Right ventricle myocardium inferior (tissue), 1 donor: ENCODE measurements around the gene SIDT2. TPM values are rescaled to one million over a fixed set of nuclear protein-coding genes. Genes with fewer than 3 reads are reported as not detected.

Experiments
- ATAC-seq: fragments of 200-7000 bp; cut with Tn5 transposase; one replicate; pipeline ENCODE4 v1.9.1; 2020; ENCODE audit warnings: mild to moderate bottlenecking, moderate library complexity
- DNase-seq: peaks from one replicate; pipeline ENCODE4 v3.0.0; 2021; ENCODE audit errors: missing footprints
- intact Hi-C: fragments of 100-400 bp; cut with DNase I; formaldehyde crosslinking; loops from one replicate; pipeline ENCODE4 v1.11.0; 2022
- total RNA-seq: library from RNA; stranded (reverse); fragmentation: NEBNext Ultra II Directional; extraction: Animal tissue kit (Norgen Biotek cat#: 25700); gene quantifications from one replicate; pipeline ENCODE4 v1.2.1, GENCODE V29; 2021
- donor health status: DM: no; HTN: yes; CAD: no; lungs with severe emphysema.

Gene SIDT2
- total RNA-seq, 1 donor from 2014 or later, result 26.1 TPM

DNA sequence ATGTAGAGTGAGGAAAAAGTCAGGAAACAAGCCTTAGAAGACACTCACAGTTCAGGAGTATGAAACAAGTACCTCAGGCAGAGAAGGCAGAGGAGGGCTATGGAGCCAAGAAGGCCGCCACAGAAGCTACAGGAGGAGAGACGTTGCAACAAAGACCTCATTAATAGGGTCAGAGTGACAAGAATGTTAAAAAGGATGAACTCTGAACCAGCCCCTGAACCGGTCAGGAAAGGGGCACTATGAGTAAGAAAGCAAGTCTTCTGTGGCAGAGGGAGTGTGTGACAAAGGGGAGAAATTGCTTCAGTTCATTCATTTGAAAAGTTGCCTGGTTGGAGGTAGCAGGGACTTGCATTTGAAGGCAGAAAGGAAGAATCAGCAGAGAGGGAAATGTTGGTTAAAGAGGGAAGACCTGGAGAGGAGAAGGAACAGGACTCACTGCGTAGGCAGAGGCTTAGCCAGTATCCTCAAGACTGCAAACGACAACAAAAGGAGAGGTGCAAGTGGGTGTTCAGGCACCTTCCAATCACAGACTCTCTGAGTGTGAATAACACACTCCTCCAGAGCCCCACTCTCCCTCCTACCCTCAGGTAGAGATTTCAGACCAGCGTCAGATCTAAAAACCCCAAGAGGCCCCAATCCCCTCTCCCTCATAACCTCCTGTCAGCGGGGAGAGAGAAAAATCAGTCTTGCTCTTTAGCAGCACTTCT is 36.0 kb downstream of the SIDT2 start:
- DNase-seq, result no peak
- intact Hi-C loops, result no loop called here
- ATAC-seq, result no peak

DNA sequence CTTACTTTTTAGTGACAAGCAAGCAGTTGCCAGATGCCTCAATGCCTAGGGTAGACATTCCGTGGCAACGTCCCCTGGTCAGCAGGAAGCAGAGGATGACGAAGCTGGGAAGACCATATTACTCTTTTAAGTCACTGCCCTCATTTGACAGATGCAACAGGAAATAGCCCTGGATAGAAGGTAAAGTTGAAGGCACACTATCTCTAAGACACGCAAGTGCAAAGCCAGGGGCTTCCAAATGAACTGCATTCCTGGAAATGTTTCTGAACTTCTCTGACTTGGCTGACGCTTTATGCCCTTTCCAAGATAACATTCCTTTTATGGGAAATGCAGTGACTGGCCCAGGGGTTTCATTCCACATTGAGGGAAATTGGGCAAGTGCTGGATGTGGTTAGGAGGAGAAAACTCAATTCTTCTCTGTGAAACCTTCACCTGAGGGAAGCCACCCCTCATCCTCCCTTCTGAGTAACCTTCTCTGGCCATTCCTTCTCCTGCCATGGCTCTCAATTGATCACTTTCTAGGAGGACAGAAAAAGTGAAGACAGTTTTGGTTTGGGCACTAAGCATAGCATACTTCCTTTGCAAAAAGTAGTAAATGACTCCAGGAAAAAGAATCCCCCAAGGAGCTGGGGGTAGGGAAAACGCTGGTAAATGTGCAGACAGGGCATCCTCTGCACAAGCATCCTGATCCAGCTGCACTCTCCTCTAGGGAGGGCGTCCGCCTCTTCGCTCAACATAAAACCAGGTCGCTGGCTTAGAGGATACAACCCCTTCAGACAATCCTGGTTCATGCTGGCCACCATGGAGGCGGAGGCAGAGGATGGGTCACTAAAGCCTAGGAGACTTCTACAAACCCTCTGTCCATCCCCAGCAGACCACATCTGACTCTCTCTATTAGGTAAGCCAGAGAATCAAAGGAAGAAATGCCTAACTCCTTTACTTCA is 38.9 kb downstream of the SIDT2 start:
- no peak for ATAC-seq
- intact Hi-C loops, result loop anchor here (2.0 kb wide), 1 partner anchor 19 kb away; the partner anchor contains the start of gene TAGLN

DNA sequence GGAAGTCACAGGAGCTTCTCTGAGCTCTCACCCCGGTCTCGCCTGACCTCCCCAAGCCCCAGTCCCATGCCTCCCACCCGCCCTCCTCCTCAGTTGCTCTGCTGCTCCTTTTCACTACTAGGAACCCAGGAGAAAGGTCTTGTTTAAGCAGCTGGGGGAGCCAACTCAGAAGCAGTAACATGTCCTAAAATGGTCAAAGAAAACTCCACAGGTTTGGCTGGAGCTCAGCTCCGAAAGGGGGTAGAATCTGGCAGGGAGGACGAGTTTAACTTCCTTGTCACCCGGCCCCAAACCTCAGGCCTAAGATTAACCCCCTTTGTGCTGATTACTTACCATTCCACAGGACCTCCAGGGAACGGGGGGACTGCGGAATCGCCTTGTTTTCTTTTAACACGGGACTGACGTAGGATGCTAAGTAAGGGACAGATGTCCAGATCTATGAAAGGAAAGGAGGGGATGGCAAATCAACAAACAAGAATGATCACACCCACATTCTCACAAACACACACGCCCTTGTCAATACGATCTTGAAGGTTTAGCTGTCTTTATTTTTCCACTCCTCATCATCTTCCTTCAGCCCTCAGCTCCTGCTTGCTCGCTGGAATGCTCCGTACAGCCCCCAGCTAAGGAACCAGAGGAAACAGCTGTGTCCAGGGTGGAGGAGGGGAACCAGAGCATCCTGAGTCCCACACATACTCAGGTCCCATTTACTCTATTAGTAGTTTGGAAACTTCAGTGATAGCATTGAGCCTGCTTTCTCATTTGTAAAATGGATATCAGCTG is 39.8 kb downstream of the SIDT2 start:
- peak; percentile 21 for ATAC-seq
- no peak for DNase-seq
- intact Hi-C loops, result loop anchor here (2.0 kb wide), 1 partner anchor 20 kb away; the partner anchor contains the start of gene TAGLN

More for the DNA sequence above, 38.9 kb downstream of the SIDT2 start:
- no peak for DNase-seq

DNA sequence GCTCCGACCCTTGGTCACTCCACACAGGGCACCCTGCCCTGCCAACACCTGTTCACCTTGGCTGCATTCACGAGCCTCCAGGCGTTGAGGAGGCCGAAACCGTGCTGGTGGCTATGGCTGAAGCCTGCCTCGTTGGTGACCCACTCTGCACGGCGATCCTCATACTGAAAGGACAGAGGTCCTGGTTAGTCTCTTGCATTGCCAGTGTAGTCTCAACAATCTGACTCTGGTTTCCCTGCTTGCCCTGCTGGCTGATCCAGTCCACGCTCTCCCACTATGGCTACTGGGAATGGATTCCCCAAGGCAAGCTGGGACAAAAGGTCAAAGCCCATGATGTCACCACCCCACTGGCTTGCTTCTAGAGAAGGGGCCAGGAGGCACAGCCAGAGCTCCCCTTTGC is 40.5 kb downstream of the SIDT2 start:
- intact Hi-C loops, result loop anchor here (2.0 kb wide), 1 partner anchor 20 kb away; the partner anchor contains the start of gene TAGLN
- ATAC-seq (no peak), DNase-seq (no peak)

DNA sequence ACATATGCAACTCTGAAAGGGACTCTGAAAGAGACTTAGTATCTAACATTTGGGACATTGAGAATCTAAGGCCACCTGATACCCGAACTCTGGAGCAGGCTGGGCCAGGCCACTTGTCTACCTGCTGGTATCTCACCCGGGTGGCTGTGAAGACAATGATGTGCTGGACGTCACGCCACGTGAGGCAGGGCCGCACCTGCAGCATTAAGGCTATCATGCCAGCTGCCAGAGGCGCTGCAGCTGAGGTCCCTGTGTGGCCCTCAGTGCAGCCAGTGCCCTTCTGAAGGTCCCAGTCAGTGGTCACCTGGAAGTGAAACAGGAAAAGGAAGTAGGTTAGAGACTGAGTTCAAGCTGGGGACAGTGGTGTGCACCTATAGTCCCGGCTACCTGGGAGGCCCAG is 40.9 kb downstream of the SIDT2 start:
- ATAC-seq, result no peak
- no peak for DNase-seq
- intact Hi-C loops, result loop anchor here (2.0 kb wide), 1 partner anchor 21 kb away; the partner anchor contains the start of gene TAGLN

DNA sequence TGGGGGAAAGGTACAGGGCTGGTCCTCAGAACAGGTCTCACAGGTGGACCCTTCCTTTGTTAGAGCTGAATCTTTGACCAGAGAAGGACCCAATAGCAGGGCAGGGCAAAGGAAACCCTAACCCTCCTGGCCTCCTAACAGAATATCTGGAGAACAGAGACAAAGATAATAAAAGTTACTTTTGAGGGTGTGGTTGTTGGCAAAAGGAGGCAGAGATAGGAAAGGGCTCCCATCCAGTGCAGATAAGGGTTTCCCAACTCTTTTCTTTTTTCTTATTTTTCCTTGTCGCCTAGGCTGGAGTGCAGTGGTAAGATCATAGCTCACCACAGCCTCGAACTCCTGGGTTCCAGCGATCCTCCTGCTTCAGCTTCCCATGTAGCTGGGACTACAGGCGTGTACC is 41.5 kb downstream of the SIDT2 start:
- ATAC-seq (no peak), DNase-seq (no peak)
- intact Hi-C loops, result loop anchor here (2.0 kb wide), 2 partner anchors 21 to 41 kb away; partner anchors contain the start of genes SIDT2 and TAGLN

DNA sequence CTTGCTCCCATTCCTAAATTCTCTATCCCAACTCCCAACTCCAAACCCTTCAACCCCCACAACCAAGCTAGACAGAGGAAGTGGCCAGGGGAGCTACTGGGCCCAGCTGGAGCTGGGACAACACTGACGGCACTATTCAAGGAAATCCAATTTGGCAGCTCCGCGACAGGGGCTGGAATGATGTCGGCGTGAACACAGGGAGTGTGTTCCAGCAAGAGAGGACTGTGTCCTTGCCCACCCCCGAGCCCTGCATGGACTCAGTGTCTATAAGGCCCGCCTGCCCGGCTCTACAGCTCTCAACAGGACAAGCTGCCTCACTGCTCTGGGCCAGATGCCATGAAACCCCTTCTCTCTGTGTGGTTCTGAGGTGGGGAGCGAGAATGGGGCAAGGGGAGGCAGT is 42.0 kb downstream of the SIDT2 start:
- DNase-seq, result peak; percentile 90
- intact Hi-C loops, result loop anchor here (2.0 kb wide), 1 partner anchor 42 kb away; the partner anchor contains the start of gene SIDT2

DNA sequence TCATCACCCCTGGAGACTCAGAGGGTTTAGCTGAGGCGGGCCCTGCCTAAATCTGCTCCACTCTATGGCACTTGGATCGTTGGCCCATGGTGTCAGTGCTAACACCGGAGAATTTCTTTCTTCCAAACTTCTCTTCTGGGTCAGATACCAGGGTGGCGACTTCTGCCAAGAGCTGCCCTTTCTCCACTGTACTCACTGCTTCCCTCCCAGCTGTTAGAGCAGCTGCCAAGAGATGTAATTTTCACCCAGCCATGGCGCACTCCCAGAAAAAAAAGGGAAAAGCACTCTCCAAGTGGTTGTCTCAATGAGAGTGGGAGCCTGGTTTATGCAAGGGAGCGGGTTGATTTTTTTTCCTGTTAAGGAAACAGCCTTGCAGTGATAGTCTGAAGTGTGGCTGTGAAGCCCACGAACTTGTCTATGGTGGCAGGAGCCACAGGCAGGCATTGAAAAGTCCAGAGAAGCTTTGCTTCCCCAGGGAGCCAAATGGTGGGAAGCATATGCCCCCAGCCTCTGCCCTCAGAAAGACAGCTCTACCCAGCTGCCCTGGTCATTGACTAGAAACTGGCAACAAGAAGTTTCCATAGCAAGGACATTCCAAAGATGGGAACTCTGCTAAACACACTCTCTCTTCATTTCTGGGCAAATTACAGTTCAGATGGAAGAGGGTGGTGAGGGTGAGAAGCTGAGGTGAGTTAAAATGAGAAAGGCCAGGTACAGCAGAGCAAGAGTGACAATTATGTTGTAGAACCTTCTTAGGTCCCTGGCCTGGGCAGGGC is 42.6 kb downstream of the SIDT2 start:
- DNase-seq, result no peak

More for the DNA sequence above, 42.0 kb downstream of the SIDT2 start:
- ATAC-seq, result peak; percentile 79

DNA sequence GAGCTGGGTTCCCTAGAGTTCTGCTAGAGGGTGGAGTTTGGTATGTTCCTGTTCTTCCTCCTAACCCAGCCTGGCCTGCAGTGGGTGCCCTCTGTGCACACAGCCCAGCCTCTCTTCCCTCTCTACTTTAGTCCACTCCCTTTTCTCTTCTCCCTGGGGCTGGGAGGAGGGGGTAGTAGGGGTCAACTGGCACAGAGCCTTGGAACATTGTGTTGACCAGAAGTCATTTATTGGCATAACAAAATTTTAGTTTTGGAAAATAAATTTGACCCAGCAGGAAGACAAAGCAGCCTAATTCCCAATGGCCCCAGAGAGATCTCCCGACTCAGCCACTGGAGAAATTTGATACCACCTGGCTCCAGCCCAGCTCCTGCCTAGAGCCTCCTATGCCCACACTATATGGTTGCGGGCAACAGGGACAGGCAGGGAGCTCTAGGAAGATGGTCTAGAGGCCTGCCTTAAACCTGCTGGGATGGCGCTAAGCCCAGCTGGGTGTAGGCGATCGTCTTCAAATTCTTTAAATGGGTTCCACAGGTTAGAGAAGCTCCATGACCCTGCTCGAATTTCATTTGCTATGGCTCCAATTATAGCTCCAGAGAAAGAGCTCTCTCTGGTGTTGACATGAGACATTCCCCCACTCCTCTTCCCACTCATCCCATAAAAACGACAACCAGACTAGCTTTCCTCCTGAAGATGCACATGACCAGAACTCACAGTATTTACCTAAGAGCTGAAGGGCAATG is 43.4 kb downstream of the SIDT2 start:
- intact Hi-C loops, result loop anchor here (1.0 to 2.0 kb wide), 2 partner anchors 43 to 78 kb away; partner anchors contain the start of genes PAFAH1B2 and SIDT2
- ATAC-seq (peak; percentile 74), DNase-seq (peak; percentile 82)

More for the DNA sequence above, 42.6 kb downstream of the SIDT2 start:
- ATAC-seq, result peak; percentile 49
- intact Hi-C loops, result loop anchor here (1.0 to 2.0 kb wide), 2 partner anchors 42 to 77 kb away; partner anchors contain the start of genes PAFAH1B2 and SIDT2

DNA sequence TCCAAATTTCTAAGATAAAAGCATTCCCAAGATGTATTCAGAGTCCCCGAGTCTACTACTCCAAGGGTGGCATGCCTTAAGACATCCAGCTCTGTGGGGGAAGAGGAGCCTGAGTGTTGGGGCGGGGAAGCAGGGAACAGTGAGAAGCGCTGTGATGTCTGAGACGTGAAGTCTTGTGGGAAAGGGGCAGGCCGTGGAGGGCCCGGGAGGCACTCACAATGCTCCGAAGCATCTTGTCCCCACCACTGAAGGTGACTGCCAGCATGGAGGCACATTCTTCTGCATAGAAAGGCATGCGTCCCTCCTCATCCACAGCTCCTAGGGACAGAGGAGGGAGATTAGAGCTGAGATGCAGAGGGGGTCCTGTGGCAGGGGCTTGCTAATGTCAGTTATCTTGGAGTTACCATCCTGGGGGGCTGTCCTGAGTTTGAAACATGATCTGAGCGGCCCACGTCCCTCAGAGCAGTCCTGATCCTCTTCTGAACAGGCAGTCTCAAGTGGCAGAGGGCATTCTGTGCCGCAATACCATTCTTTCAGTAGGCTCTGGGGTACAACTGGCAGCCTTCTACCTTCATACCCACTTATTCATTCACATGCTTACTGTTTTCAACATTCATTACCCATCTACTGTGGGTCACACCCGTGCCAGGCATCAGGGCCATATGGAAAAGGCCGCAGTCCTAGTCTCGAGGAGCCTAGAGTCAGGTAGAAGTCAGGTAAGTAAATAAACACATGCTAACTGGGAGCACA is 44.6 kb downstream of the SIDT2 start:
- intact Hi-C loops, result no loop called here
- DNase-seq (no peak), ATAC-seq (no peak)

DNA sequence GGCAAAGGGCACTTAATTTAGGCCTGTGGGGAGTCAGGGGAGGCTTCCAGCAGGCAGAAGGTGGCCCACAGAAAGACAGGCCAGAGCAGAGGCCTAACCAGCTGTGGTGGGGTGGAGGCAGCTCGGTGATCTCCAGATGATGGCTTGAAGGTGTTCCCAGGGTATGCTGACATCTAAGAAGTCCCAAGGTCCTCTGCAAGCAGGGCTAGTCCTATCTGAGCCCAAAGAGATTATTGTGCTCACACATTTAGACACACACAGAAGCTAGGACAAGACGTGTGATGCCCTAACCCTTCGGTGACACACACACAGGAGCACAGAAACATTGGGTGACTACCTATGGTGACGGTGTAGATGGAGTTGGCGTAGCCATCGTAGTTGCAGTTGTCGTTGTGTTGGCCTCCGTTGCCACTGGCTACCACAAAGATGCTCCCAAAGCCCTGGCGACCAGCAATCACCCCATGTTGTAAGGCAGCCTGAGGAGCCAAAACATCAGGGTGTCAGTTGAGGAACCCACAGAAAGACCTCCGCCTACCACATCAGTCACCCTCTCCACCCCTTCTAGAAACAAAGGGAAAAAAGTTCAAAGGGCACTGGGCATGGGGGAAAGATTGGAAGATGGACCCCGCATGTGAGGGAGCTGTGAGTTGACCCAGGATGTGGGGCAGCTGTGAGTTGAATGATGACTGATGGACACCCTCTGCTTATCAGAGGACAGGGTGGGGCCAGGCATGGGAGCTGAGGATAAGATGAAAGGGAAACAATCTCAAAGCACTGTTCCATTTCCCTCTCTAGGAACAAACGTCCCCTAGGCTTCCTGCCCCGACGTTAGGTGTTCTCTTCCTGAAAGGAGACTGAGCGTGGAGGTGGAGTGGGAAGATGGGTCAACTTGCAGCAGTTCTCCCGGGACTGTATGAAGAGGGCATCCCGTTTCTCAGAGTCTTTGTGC is 45.5 kb downstream of the SIDT2 start:
- intact Hi-C loops, result loop anchor here (2.0 kb wide), 1 partner anchor 115 kb away; no protein-coding TSS in a partner anchor
- DNase-seq (no peak), ATAC-seq (no peak)

DNA sequence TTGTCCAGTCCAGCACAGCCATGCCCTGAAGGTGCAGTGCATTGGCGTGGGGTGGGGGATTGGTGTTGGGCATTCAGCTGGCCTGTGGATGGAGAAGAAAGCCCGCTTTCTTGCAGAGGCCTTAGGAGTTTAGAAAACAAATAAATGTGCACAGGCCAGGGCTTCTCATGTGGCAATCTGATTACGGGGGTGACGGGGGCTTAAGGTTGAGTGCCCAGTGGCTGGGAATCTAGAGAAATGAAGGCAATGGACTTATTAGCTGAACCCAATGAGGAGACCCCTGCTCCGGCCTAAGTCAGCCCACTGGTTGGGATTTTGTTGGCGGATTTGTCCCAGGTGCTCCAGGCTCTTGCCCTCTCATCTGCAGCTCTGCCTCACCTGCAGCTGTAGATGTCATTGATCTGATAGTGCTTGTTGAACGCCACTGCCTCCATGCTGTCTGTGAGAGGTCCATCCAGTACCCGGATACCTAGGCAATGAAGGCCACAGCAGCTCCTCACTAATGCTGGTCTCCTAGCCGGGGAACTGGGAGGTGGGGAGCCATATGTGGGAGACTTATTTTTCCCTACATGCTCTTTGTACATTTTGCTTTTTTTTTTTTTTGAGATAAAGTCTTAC is 47.1 kb downstream of the SIDT2 start:
- intact Hi-C loops, result loop anchor here (2.0 to 5.0 kb wide), 3 partner anchors 117 to 433 kb away; partner anchors contain the start of gene APOA5
- ATAC-seq (no peak), DNase-seq (no peak)

DNA sequence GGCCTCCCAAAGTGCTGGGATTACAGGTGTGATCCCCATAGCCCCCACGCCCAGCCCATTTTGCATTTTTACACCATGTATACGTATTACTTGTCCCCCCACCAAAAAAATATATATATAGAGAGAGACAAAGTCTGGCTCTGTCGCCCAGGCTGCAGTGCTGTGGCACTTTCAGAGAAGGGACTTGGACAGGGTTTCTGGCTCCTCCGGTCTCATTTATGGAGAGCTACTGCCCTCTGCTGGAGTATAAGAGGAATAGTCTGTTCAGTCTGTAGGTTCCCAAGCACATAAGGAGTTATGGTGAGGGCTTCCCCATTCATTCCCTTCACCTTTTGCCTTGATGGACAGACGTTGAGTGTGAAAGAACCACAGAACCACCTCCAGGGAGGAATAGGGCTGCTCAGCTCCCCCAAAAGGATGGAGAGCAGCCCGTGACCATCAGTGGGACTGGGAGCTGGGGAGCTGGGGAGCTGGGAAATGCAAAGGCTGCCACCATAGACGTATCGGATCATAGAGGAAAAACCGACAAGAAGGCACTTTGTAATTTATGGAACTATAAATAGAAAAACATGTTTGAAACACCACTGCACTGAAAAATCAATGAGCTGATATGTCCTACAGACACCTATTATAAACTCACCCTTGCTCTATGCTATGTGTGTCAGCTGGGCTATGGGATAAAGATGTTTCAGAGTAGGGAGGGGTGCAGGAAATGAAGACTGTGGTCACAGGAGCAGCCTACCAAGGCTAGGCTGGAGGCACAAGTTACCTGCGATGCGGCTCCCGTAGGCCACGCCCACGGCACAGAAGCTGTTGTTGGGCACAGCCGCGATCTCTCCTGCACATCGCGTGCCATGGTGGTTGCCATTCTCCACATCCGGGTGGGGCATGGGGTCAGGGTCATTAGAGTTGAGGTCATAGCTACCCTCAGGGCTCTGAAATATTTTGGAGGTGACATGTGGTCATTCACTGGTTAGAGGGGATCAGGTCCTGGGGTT is 48.1 kb downstream of the SIDT2 start:
- peak; percentile 71 for ATAC-seq
- DNase-seq, result no peak
- intact Hi-C loops, result loop anchor here (5.0 kb wide), 2 partner anchors 349 to 434 kb away; partner anchors contain the start of gene APOA5
